ENCODE data around the gene SAMD4A.

SAMD4A gene

GRCh38 chr14:54683882-54684794 lies 117.2 kb downstream of the SAMD4A start:
- H3K27me3 ChIP-seq (replicated peaks; ENCODE audit: control insufficient read depth, insufficient read depth, low read length): no peaks in the 10 kb centered on the region
- DNase-seq (ENCODE audit: extremely low read depth, insufficient read length): no peak
- TF ChIP-seq CTCF (IDR thresholded peaks at IDR 0.05; ENCODE audit: insufficient read depth, low read length, poor library complexity, severe bottlenecking): no peak
- no peak overlapping the region for H3K4me3 ChIP-seq (replicated peaks; ENCODE audit: low read depth, low read length)
- no peaks in the 10 kb centered on the region for H3K36me3 ChIP-seq (ENCODE audit: control insufficient read depth, insufficient read depth, low read length)

- no peak for TF ChIP-seq CTCF (IDR thresholded peaks at IDR 0.05; ENCODE audit: insufficient read depth, low read length, poor library complexity, severe bottlenecking)
- Histone ChIP-seq H3K4me3 (replicated peaks; ENCODE audit: low read depth, low read length) (no peak overlapping the region), H3K36me3 (ENCODE audit: control insufficient read depth, insufficient read depth, low read length) (no peaks in the 10 kb centered on the region), H3K27me3 (replicated peaks; ENCODE audit: control insufficient read depth, insufficient read depth, low read length) (no peaks in the 10 kb centered on the region)
- DNase-seq (ENCODE audit: extremely low read depth, insufficient read length): no peak
Measured at GRCh38 chr14:54685286-54685845, 118.4 kb downstream of the SAMD4A start.

GRCh38 chr14:54686219-54686870 lies 119.4 kb downstream of the SAMD4A start:
- Histone ChIP-seq H3K27me3 (replicated peaks; ENCODE audit: control insufficient read depth, insufficient read depth, low read length) (no peaks in the 10 kb centered on the region), H3K4me3 (replicated peaks; ENCODE audit: low read depth, low read length) (no peak overlapping the region), H3K36me3 (ENCODE audit: control insufficient read depth, insufficient read depth, low read length) (no peaks in the 10 kb centered on the region)
- no peak for DNase-seq (ENCODE audit: extremely low read depth, insufficient read length)
- no peak for TF ChIP-seq CTCF (IDR thresholded peaks at IDR 0.05; ENCODE audit: insufficient read depth, low read length, poor library complexity, severe bottlenecking)

- no peak for DNase-seq (ENCODE audit: extremely low read depth, insufficient read length)
- Histone ChIP-seq H3K36me3 (ENCODE audit: control insufficient read depth, insufficient read depth, low read length) (no peaks in the 10 kb centered on the region), H3K27me3 (replicated peaks; ENCODE audit: control insufficient read depth, insufficient read depth, low read length) (no peaks in the 10 kb centered on the region), H3K4me3 (replicated peaks; ENCODE audit: low read depth, low read length) (no peak overlapping the region)
- TF ChIP-seq CTCF (IDR thresholded peaks at IDR 0.05; ENCODE audit: insufficient read depth, low read length, poor library complexity, severe bottlenecking): no peak
Measured at GRCh38 chr14:54686871-54687749, 120.2 kb downstream of the SAMD4A start.

GRCh38 chr14:54687750-54688119 lies 120.8 kb downstream of the SAMD4A start:
- TF ChIP-seq CTCF (IDR thresholded peaks at IDR 0.05; ENCODE audit: insufficient read depth, low read length, poor library complexity, severe bottlenecking): no peak

More at GRCh38 chr14:54687750-54688119, 120.8 kb downstream of the SAMD4A start:
- Histone ChIP-seq H3K4me3 (replicated peaks; ENCODE audit: low read depth, low read length) (no peak overlapping the region), H3K27me3 (replicated peaks; ENCODE audit: control insufficient read depth, insufficient read depth, low read length) (no peaks in the 10 kb centered on the region), H3K36me3 (ENCODE audit: control insufficient read depth, insufficient read depth, low read length) (no peaks in the 10 kb centered on the region)
- DNase-seq (ENCODE audit: extremely low read depth, insufficient read length): no peak

Data from GM06990 (cell line).